ENCODE results near the gene XYLT1.

DNA sequence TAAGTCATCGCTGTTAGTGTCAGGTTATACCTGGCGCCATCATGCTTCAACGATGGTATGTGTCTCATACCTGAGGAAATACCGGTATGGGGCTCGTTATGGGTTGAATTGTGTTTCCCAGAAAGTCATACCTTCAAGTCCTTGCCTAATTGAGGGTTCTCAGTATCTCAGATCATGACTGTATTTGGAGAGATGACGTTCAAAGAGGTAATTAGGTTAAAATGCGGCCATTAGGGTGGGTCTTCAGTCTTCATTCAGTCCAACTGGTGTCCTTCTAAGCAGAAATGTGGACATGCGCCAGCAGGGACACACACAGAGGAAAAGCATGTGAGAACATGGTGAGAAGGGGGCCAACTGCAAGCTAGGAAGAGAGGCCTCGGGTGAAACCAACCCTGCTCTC lies 37.5 kb upstream of the XYLT1 start:
- TF ChIP-seq, protein P1, sequence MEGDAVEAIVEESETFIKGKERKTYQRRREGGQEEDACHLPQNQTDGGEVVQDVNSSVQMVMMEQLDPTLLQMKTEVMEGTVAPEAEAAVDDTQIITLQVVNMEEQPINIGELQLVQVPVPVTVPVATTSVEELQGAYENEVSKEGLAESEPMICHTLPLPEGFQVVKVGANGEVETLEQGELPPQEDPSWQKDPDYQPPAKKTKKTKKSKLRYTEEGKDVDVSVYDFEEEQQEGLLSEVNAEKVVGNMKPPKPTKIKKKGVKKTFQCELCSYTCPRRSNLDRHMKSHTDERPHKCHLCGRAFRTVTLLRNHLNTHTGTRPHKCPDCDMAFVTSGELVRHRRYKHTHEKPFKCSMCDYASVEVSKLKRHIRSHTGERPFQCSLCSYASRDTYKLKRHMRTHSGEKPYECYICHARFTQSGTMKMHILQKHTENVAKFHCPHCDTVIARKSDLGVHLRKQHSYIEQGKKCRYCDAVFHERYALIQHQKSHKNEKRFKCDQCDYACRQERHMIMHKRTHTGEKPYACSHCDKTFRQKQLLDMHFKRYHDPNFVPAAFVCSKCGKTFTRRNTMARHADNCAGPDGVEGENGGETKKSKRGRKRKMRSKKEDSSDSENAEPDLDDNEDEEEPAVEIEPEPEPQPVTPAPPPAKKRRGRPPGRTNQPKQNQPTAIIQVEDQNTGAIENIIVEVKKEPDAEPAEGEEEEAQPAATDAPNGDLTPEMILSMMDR (conservative IDR thresholded peaks at IDR 0.05; ENCODE audit: low read depth, low read length), result no peak
- TF ChIP-seq EZH2phosphoT487 (IDR thresholded peaks at IDR 0.05; ENCODE audit: borderline replicate concordance, low read length), result no peak
